Caco-2 (cell line): Measurements from ENCODE around the gene NAXD. TPM values are rescaled to one million over a fixed set of nuclear protein-coding genes. Genes with fewer than 3 reads are reported as not detected.

Experiments used
- BruUV-seq: library from RNA; stranded (reverse); fragments of 400-500 nt; replicated peaks from 2 replicates; lab custom pipeline; 2021; lab: Mats Ljungman, UMichigan
- CTCF ChIA-PET: fragments of 300-600 bp; sonication (Branson Sonifier 250); formaldehyde crosslinking; loops from one replicate; lab custom pipeline; 2022; ENCODE audit warnings: antibody characterized with exemption; lab: Charles Lee
- POLR2A ChIA-PET: fragments of 300-600 bp; sonication (Branson Sonifier 250); formaldehyde crosslinking; loops from one replicate; lab custom pipeline; 2022; ENCODE audit warnings: antibody characterized with exemption; lab: Charles Lee
- DNase-seq, 2 experiments: peaks; one replicate each; pipeline versions ENCODE4 v3.0.0 to v3.0.0-alpha.2; 2020 to 2022
- H3K27me3 ChIP-seq: replicated peaks from 2 replicates; pipeline ENCODE4 v1.6.0; 2011; ENCODE audit warnings: low read length; ENCODE audit not compliant: control insufficient read depth, insufficient read depth
- H3K36me3 ChIP-seq: 2 replicates; pipeline ENCODE4 v1.5.1; 2011; ENCODE audit warnings: low read length; ENCODE audit not compliant: control insufficient read depth, insufficient read depth
- H3K4me1 ChIP-seq: fragments of 250-450 bp; sonication (Bioruptor Pico); 2 replicates; pipeline ENCODE4 v1.5.1; 2020; ENCODE audit warnings: mild to moderate bottlenecking
- H3K4me3 ChIP-seq: 2 replicates; pipeline ENCODE4 v1.5.1; 2011; ENCODE audit warnings: low read depth, mild to moderate bottlenecking, control low read depth, low read length
- H3K9me3 ChIP-seq: fragments of 250-450 bp; sonication (Bioruptor Pico); 2 replicates; pipeline ENCODE4 v1.5.1; 2020; ENCODE audit warnings: mild to moderate bottlenecking, moderate library complexity
- H3K27ac Mint-ChIP-seq: one replicate; pipeline ENCODE4 v1.8.0; 2022; ENCODE audit warnings: mixed read lengths; ENCODE audit not compliant: unreplicated experiment
- H3K27me3 Mint-ChIP-seq: one replicate; pipeline ENCODE4 v1.8.0; 2022; ENCODE audit warnings: mixed read lengths; ENCODE audit not compliant: insufficient read depth, unreplicated experiment
- H3K36me3 Mint-ChIP-seq: one replicate; pipeline ENCODE4 v1.8.0; 2022; ENCODE audit warnings: mild to moderate bottlenecking, mixed read lengths; ENCODE audit not compliant: insufficient read depth, unreplicated experiment
- H3K4me1 Mint-ChIP-seq: one replicate; pipeline ENCODE4 v1.8.0; 2022; ENCODE audit warnings: low read depth, mixed read lengths; ENCODE audit not compliant: unreplicated experiment
- H3K4me3 Mint-ChIP-seq: one replicate; pipeline ENCODE4 v1.8.0; 2022; ENCODE audit warnings: mild to moderate bottlenecking, moderate library complexity, mixed read lengths; ENCODE audit not compliant: unreplicated experiment
- H3K9me3 Mint-ChIP-seq: one replicate; pipeline ENCODE4 v1.8.0; 2022; ENCODE audit warnings: mixed read lengths; ENCODE audit not compliant: unreplicated experiment
- CTCF ChIP-seq, 2 experiments: fragments of 200-600 bp in 1 of 2; IDR thresholded peaks; 1 replicate in 1 of 2; 2 replicates in 1 of 2; pipeline versions ENCODE4 v1.5.1 to v1.8.0; 2011 to 2022; ENCODE audit warnings: antibody characterized with exemption in 1 of 2, control low read depth in 1 of 2, inconsistent platforms in 1 of 2, low read depth in 1 of 2, low read length in 1 of 2, mild to moderate bottlenecking in 1 of 2, moderate library complexity in 1 of 2; ENCODE audit not compliant: insufficient read depth in 1 of 2, severe bottlenecking in 1 of 2, unreplicated experiment in 1 of 2
- intact Hi-C: fragments of 100-400 bp; cut with micrococcal nuclease; formaldehyde crosslinking; loops from one replicate; pipeline ENCODE4 v1.10.0; 2022; ENCODE audit not compliant: unreplicated experiment
- total RNA-seq: library from RNA; stranded (reverse); gene quantifications from 2 replicates; pipeline ENCODE4 v1.2.3, GENCODE V29; 2022

NAXD gene
- total RNA-seq, 1 experiment from 2014 or later: 51.5 TPM

DNA sequence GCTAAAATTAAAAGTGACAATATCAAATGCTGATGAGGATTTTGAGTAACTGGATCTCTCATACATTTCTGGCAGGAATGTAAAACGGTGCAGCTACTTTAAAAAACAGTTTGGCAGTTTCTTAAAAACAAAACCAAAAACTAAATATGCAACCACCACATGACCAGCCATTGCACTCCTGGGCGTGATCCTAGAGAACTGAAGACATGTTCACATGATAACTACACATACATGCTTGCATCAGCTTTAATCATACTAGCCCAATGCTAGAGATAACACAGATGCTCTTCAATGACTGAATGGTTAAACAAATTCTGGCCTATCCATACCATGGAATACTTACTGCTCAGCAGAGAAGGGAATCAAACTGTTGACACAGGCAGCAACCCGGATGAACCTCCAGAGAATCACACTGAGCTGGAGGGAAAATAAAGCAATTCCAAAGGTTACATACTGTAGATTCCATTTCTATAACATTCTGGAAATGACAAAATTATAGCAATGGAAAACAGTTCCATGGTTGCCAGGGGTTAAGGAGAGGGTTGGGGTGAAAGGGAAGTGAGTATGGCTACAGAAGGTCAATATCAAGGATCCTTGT, 25.5 kb upstream of the NAXD start:
- no peaks in the 10 kb centered on the region for H3K9me3 ChIP-seq
- no peaks in the 10 kb centered on the region for H3K27me3 Mint-ChIP-seq
- CTCF ChIA-PET: interaction anchor here (0.6 to 1.8 kb wide), 4 partner anchors 11 to 134 kb away, joined by 3 to 5 read pairs (median 4); no protein-coding TSS in a partner anchor
- no peaks in the 10 kb centered on the region for H3K36me3 Mint-ChIP-seq
- H3K27me3 ChIP-seq: no peaks in the 10 kb centered on the region
- intact Hi-C loops: loop anchor here (5.0 to 10.0 kb wide), 2 partner anchors 133 to 325 kb away; partner anchors contain the start of gene ANKRD10
- peaks cover 16% of the 10 kb centered on the region for H3K4me1 Mint-ChIP-seq
- no peaks in the 10 kb centered on the region for H3K36me3 ChIP-seq
- no peak overlapping the region for H3K27ac Mint-ChIP-seq
- H3K4me3 ChIP-seq: no peak overlapping the region
- DNase-seq: no peak
- no peak overlapping the region for H3K4me3 Mint-ChIP-seq
- POLR2A ChIA-PET: no interaction called here
- peaks cover 11% of the 10 kb centered on the region for H3K4me1 ChIP-seq
- no TSS peak for BruUV-seq
- no peak for TF ChIP-seq CTCF (IDR thresholded peaks at IDR 0.05; ENCODE audit: insufficient read depth in 1 of 2, low read depth in 1 of 2, low read length in 1 of 2, severe bottlenecking in 1 of 2, unreplicated experiment in 1 of 2)
- H3K9me3 Mint-ChIP-seq: peaks cover 10% of the 10 kb centered on the region

GRCh38 chr13:110590577-110590976, 24.8 kb upstream of the NAXD start:
- no peak overlapping the region for H3K27ac Mint-ChIP-seq
- Histone ChIP-seq H3K4me1 (peaks cover 11% of the 10 kb centered on the region), H3K27me3 (no peaks in the 10 kb centered on the region), H3K9me3 (no peaks in the 10 kb centered on the region), H3K36me3 (no peaks in the 10 kb centered on the region), H3K4me3 (no peak overlapping the region)
- intact Hi-C loops: loop anchor here (5.0 to 10.0 kb wide), 2 partner anchors 133 to 324 kb away; partner anchors contain the start of gene ANKRD10
- H3K36me3 Mint-ChIP-seq: no peaks in the 10 kb centered on the region
- CTCF ChIA-PET: interaction anchor here (1.0 to 1.8 kb wide), 2 partner anchors 10 to 135 kb away, joined by 4 read pairs; no protein-coding TSS in a partner anchor
- no peak for DNase-seq
- TF ChIP-seq CTCF (IDR thresholded peaks at IDR 0.05; ENCODE audit: insufficient read depth in 1 of 2, low read depth in 1 of 2, low read length in 1 of 2, severe bottlenecking in 1 of 2, unreplicated experiment in 1 of 2): no peak
- peaks cover 10% of the 10 kb centered on the region for H3K9me3 Mint-ChIP-seq
- BruUV-seq: no TSS peak
- POLR2A ChIA-PET: no interaction called here
- no peak overlapping the region for H3K4me3 Mint-ChIP-seq
- H3K4me1 Mint-ChIP-seq: peaks cover 16% of the 10 kb centered on the region
- H3K27me3 Mint-ChIP-seq: no peaks in the 10 kb centered on the region

DNA sequence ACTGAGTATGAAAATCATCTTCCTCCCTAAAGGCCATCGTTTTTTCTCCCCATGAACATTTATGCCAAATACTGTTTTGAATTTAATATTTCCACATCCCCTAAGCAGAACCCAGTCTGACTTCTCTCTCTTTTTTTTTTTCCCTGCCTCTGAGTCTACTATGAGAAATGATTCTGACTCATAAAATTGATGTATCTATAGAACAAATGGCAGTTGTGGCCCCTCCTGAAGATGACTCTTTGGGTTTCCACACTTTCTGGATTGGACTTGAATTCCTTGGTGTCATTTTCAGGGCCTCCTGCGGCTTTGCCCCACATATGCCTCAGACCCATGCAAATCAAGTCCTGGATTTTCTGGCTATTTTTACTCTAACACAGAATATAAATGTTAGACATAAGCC, 22.7 kb upstream of the NAXD start:
- POLR2A ChIA-PET: no interaction called here
- Mint-ChIP-seq H3K27me3 (no peaks in the 10 kb centered on the region), H3K27ac (no peak overlapping the region), H3K4me3 (no peak overlapping the region), H3K4me1 (peaks cover 23% of the 10 kb centered on the region), H3K9me3 (no peaks in the 10 kb centered on the region), H3K36me3 (no peaks in the 10 kb centered on the region)
- Histone ChIP-seq H3K9me3 (no peaks in the 10 kb centered on the region), H3K4me1 (peaks cover 11% of the 10 kb centered on the region), H3K4me3 (no peak overlapping the region), H3K27me3 (no peaks in the 10 kb centered on the region), H3K36me3 (no peaks in the 10 kb centered on the region)
- no TSS peak for BruUV-seq
- CTCF ChIA-PET: no interaction called here
- intact Hi-C loops: loop anchor here (1.0 to 10.0 kb wide), 5 partner anchors 23 to 322 kb away; partner anchors contain the start of genes ANKRD10 and NAXD
- no peak for TF ChIP-seq CTCF (IDR thresholded peaks at IDR 0.05; ENCODE audit: insufficient read depth in 1 of 2, low read depth in 1 of 2, low read length in 1 of 2, severe bottlenecking in 1 of 2, unreplicated experiment in 1 of 2)
- no peak for DNase-seq
